ENCODE measurements around the gene HSPA4L.

The HSPA4L gene

DNA sequence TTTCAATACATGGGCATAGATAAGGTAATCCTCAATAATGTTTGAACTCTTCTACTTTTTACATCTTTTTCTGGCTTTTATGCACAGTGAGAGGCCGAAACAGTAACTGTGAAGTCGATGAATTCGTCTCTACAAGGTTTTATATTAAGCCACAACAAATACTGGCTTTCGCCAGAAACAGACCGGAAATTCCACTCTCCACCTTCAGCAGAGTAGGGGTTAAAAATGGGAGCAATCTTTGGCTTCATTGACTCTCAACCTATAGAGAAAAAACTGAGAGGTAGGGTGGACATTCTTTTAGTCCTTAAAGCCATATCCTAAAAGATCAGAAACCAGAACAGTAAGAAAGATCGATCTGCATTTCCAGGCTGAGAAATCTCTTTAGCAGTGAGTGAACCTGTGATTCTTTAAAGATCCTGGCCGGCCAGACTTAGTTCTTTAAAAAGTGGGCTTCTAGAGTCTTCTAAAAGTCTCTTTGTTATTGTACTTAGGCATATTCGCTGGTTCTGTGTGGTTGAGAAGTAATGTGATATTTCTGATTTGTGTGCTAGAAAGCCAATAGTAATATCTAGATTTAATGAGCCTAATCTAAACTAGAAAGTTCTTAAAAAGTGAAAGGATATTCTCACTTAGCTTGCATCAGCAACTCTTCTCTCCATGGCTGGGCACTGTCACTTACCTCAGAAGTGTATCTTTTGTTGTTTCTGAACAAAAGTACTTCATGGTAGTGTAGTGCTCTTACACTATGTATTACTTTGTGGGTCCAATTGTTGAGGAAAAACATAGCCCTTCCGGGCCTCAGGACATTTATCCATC is 2.0 kb downstream of the HSPA4L start:
- no peak for DNase-seq

DNA sequence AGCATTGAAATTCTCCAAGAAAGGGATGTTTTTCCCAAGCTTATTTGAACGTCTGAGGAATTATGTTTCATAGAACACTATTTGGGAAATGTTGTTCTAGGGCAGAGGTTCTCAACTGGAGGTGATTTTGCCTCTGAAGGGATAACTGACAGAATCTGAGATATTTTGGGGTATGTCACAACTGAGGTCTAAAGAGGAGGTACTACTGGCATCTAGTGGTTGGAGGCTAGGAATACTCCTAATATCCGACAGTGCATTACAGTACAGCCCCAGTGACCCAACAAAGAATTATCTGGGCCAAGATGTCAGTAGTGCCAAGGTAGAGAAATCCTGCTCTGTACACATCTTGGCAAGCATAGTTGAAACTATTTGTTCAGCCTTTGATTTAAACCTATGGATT is 6.4 kb downstream of the HSPA4L start:
- DNase-seq, result no peak

DNA sequence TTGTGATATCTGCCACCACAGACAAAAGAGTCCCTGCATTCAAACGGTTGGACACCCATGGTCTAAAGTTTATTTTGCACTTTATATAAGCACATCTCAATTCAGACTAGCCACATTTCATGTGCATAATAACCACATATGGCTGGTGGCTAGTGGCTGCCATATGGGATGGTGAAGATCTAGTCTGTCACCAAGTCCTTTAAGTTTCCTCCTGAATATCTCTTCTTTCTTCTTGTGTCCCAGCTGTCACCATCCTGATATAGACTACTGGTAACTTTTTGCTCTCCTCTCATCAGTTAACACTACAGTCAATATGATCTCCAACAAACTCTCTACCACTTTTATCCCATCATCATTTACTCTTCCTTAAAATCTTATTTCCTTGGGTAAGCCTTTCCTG is 9.3 kb downstream of the HSPA4L start:
- no peak for DNase-seq

DNA sequence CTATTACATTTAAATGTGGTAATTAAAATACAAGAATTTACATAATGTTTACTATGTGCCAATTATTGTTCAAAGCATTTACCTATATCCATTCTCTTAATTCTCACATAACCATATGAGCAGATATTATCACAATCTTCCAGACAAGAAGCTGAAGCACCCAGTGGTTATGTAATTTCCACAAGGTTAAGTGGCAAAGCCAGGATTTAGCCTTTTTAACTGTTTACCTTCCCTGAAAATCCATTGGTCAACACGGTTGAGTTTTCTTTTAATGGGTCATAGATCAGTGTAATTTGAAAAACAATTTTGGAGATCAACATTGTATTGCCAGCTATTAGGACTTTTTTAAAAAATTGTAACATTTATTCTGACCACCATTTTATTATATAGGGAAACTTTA is 11.4 kb downstream of the HSPA4L start:
- DNase-seq, result no peak

DNA sequence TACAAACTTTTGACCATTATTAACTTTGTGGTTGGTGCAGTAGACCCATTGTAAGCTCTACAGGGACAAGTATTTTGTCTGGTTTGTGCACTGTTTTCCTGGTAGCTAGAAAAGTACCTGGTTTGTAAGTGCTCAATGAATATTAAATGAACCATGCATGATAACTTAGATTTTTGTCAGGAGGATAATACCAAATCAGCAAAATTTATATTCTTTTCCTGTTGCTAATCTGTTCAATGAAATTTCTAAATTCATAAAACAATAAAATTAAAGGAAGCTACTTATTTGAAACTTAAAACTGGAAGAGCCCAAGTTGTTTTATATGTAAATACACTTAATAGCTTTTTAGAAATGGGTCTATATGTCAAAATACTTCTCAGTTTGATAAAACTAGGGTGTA is 17.6 kb downstream of the HSPA4L start:
- DNase-seq, result no peak

DNA sequence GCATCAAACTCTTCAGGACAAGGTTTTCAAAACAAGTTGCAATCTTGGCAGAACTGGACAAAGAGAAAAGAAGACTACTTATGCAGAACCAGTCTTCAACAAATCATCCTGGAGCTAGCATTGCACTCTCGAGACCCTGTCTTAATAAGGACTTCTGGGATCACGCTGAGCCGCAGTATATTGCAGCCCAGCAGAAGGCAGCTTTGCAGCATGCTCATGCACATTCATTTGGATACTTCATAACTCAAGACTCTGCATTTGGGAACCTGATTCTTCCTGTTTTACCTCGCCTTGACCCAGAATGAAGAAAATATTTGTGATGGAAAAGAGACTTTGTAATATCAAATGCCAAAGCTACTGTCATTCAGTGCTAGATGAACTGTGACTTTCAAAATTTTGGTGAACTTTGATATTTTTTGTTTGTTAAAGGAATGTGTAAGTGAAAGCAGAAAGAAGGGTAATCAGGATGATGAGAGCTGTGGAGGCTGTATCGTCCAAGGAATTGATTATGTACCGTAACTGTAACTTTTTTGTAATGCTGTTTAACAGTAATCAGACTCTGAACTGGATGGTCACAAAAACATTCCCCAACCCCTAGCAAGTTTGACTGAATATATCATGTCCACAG is 27.2 kb downstream of the HSPA4L start:
- no peak for DNase-seq

DNA sequence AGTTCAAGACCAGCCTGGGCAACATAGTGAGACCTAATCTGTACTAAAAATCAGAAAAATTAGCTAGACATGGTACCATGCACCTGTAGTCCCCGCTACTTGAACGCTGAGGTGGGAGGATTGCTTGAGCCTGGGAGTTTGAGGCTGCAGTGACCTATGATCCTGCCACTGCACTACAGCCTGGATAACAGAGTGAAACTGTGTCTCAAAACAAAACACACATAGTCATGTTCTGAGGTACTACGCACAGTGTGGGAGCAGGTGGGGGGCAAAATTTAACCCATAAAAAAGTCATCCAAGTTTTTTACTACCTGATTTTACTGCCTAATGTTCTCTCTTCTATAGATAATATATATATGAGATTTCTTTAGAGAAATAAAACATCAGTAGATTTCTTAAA is 28.4 kb downstream of the HSPA4L start:
- DNase-seq, result no peak

DNA sequence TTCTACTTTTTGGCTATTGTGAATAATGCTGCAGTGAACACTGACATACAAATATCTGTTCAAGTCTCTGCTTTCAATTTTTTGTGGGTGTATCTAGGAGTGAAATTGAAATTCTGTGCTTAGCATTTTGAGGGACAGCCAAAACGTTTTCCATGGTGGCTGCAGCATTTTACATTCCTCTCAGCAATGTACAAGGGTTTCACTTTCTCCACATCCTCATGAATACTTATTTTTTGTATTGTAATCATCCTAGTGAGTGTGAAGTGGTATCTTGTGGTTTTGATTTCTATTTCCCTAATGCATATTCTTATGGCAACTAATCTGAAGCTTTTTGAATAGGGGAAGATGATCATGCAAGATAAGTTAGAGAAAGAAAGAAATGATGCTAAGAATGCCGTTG is 40.3 kb downstream of the HSPA4L start:
- DNase-seq, result no peak

DNA sequence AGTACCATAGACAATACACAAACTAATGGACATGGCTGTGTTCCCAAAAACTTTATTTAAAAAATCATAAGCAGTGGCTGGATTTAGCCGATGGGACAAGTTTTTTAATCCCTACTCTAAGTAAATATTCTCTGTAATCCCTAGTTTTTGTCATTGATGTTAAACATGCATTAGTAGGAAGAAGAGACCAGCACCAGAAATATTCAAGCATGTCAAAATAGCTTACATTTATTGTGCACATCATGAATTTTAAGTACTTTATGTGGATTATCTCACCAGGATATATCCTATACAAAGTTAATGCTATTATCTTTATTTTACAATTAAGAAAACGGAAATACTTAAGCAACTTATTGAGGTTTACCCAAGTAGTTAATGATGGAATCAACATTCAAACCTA is 46.0 kb downstream of the HSPA4L start:
- DNase-seq, result no peak

DNA sequence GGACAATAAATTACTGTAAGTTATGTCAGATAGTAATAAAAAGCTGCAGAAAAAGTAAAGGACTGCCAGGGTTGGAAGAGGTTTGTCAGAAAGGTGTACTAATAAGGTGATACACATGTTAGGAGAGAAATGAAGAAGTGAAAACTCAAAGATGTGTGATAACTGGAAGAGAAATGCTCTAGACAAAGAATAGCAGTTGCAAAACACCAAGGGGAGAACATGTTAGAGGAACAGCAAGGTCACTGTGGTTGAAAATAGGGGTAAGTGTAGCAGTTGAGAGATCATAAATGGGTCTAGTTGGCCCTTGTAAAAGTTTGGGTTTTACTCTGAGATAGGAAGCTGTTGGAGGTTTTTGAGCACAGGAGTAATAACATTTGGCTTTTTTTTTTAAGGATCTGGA is 46.9 kb downstream of the HSPA4L start:
- DNase-seq, result no peak

DNA sequence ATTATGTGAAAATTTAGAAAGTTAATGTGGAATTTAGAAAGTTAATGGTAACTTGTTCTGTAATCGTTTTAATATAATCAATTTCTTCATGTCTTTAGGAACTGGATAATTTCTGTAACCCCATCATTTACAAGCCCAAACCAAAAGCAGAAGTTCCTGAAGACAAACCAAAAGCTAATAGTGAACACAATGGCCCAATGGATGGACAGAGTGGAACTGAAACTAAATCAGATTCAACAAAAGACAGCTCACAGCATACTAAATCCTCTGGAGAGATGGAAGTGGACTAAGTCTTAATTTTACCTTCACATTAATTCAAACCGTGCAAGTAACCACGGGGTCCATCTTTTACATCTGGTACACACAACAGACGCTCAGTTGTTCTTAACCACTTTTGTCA is 50.5 kb downstream of the HSPA4L start:
- DNase-seq, result no peak

DNA sequence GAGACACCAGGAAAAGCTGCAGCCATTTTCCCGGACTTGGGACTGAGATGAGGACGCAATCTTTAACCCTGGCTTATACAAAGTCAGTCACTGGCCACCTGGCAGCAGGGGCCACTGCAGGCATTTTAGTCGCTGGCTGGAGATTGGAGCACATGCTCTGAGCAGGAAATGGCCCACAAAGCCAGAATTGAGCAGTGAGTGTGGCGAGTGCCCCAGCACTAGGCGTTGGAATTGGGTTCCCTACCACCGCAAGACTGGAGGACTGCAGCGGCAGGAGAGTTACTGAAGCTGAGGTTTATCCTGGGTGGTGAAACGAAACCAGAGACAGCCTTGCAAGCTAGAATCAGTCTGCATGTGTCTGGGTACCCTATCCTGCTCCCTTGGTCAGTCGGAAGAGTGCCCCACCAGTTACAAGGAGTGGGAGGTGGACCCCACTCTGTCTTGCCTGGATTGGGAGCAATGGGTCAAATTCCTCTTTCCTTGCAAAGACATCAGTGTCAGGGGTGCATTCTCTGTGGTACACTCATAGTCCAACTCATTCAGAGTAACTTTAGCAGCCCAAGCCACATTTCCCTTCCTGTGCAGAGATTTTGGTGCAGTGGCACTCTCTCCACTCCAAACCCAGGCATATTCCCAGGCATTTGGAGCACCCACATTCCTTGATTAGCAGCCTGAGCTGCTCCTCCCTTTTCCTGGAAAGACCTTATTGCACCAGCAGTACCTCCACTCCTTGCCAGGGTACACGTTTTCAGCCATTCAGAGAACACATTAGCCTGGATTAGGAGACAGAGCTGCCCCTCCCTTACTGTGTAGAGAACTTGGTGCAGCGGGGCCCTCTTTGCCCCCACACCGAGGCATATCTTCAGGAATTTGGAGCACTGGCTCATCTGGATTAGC is 61.8 kb downstream of the HSPA4L start:
- no peak for DNase-seq

DNA sequence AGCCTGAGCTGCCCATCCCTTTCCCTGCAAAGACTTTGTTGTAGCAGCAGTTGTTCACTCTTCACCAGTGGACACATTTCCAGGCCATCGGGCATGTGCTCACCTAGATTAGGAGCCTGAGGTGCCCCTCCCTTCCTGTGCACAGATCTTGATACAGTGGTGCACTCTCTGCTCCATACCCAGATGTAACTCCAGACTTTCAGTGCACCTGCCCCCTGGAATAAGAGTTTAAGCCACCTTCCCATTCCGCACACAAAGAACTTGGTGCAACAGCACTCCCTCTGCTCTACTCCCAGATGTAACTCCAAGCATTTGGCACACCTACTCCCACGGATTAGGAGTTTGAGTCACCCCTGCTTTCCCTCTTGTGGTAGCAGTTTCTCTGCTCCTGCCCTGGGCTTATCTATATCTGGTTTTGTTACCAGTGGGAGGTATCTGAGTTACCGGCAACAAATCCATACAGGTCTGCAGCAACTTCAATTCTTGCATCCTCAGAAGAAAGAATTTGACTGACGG is 62.5 kb downstream of the HSPA4L start:
- DNase-seq, result no peak

DNA sequence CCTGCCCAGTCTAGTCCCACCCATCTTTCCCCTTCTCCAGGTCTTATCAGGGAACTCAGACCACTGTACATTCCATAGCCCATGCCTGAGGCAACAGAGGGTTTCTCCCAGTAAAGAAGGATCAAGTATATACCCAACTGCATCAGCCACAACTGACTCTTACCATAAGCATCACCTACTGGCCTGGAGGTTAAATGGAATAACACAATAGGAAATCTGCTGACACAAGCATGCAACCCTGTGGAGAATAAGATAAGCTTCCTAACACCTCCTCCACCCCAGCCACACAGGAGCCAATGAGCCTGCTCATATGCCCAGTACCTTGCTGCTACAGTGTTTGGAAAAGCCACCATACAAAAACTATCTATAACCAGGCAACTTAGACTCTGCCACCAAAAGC is 63.9 kb downstream of the HSPA4L start:
- no peak for DNase-seq

DNA sequence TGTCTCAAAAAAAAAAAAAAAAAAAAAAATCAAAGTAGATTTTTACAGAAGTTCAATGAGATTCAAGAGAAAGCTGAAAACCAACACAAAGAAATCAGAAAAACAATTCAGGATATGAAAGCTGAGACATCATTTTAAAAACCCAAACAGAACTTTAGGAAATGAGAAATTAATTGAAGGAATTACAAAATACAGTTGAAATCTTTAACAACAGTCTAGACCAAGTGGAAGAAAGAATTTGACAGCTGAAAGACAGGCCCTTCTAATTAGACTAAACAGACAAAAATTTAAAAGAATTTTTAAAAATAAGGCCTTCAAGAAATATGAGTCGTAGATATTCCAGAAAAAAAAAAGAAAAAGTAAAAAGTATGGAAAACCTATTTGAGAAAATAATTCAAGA is 64.6 kb downstream of the HSPA4L start:
- DNase-seq, result no peak

DNA sequence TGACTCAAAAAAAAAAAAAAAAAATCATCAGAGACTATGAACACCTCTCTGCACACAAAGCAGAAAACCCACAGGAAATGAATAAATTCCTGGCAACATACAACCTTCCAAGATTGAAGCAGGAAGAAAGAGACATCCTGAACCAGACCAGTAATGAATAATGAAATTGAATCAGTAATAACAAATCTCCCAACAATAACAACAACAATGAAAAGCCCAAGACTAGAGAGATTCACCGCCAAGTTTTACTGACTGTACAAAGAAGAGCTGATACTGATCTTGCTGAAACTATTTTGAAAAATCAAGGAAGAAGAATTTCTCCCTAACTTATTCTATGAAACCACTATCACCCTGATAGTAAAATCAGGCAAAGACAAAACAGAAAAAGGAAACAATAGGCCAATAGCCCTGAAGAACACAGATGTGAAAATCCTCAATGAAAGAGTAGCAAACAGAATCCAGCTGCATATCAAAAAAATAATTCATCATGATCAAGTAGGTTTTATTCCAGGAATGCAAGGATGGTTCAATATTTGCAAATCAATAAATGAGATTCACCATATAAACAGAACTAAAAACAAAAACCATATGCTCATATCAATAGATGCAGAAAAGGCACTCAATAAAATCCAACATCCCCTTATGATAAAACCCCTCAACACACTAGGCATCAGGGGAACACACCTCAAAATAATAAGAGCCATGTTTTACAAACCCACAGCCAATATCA is 67.5 kb downstream of the HSPA4L start:
- DNase-seq, result no peak

DNA sequence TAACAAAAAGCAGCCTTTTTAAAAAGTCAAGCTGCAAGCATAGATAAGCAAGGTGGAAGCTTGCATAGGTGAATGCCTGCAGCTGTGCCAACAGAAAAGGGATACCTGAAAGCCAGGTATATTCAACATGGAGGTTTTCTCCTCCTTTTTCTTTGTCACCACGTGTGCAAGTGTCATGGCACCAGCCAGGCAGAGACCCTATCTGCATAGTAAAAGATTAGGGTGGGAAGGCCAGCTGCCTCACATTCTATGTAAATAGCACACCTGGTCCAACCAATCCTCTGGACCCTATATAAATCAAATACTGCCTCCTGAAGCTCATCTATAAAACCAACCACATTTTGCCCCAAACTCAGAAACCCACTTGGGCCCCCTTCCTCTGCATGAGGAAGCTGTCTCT is 70.5 kb downstream of the HSPA4L start:
- DNase-seq, result no peak

DNA sequence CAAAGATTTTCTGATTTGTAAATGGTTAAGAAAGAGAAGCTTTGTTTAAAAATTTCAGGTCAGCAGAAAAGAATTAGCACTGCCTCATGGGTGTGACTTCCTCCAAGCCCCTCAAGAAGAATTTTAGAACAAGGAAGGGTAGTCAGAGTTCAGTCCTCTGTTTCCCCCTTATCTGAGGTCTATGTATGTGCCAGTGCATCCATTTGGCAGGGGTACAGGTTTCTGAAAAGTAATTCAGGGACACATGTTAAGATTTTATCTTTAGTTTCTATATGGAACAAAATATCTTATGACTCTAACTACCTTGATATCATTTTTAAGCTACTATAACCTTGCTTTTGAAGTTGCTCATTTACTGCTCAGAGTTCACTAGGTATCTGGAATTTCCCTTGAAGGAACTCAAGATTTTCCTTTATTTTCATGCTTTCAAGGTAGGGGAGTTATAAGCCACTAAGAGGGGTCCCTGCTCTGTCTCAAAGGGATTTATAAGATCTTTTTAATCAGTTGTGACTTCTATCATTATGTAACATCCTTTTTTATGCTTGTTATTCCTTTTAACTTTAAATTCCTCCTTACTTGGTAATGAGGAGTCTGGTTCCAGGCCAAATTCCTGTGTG is 74.2 kb downstream of the HSPA4L start:
- no peak for DNase-seq

DNA sequence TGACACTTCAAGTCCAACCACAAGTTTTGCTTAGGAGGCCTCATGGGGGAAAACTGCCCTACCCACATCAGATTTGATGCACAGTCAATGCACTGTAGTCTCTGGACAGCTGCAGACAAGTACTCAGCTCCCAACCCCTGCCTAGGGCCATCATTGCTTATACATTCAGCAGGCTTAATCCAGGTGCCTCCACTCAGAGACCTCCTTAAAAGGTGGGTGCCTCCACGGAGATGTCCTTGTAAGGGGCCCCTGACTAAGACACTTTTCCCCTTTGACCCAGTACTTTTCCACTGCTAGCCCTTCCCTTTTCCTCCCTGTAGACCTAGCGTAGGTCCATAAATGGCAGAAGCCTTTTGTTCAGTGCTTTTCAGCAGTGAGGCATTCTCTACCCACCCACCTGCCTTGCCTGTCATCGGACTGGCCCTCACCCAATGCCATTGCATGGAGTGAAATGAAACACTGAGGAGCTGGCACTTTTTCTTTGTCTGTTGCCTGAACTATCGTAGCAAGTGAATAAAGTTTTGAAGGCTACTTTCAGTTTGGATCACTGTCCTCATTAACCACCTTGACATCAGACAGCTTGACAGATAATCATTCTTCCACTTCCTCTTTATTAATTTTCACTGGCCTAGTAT is 74.8 kb downstream of the HSPA4L start:
- no peak for DNase-seq

DNA sequence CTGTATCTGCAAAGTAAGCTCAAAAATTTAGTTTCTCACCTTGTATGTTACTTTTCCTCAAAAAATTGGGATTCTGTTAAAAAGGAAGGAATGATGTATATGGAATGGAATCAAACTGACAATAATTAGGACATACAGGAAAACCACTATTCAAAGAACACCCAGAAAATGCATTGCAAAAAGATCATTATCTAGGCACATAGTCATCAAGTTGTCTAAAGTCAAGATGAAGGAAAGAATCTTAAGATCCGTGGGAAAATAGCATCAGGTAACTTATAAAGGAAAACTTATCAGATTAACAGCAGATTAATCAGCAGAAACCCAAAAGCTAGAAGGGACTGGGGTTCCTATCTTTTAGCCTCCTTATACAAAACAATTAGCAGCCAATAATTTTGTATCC is 75.5 kb downstream of the HSPA4L start:
- DNase-seq, result no peak

DNA sequence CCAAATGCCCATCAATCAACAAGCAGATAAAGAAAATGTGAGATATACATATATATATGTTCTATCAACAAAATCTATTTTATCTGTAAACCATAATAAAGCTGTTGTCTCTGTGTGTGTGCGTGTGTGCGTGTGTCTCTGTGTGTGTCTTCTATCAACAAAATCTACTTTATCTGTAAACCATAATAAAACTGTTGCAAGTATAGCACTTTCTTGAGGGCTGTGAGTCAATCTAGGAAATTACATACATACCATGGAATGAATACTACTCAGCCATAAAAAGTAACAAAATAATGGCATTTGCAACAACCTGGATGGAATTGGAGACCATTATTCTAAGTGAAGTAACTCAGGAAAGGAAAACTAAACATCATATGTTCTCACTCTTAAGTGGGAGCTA is 86.1 kb downstream of the HSPA4L start:
- no peak for DNase-seq

DNA sequence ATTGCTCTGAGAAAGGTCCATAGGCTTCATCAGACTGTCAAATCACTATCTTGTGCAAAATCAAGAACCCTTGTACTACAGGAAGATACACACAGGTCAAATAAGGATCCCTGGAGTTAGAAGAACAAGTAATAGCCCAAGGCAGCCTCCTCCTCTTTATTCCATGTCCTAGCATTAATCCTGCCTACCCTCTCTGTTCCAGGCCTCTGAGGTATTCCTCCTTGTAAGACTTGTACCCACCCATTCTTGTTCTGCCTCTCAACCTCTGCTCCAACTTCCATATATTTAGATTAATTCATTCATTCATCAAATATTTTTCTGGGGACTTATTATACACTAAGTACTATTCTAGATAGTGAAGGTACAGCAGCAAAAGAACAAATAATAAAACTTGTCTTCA is 88.2 kb downstream of the HSPA4L start:
- DNase-seq, result no peak

Data from NCI-H2227 treated with DMSO at 0.1 percent for 48 hours (cell line).